Hepatocyte (in vitro differentiated cells): Measurements from ENCODE around the gene CHEK2. TPM values are rescaled to one million over a fixed set of nuclear protein-coding genes. Genes with fewer than 3 reads are reported as not detected.
A peak's percentile ranks its signal among the peaks of the same experiment; 100 is the strongest.
"Not testable (repeated sequence)": the region's sequence is repeated elsewhere in the genome, so short reads cannot be mapped to it uniquely, and the experiment has no call there.

Source experiments
- DNase-seq: peaks from one replicate; pipeline ENCODE4 v3.0.0-alpha.2; 2016; ENCODE audit warnings: low spot score
- H2AFZ ChIP-seq: fragments of 200-600 bp; sonication (generic); 2 replicates; pipeline ENCODE4 v1.6.0; 2016; ENCODE audit warnings: antibody characterized with exemption, mild to moderate bottlenecking
- H3K27ac ChIP-seq: fragments of 200-600 bp; sonication (generic); 2 replicates; pipeline ENCODE4 v1.5.1; 2016; ENCODE audit warnings: mild to moderate bottlenecking
- H3K27me3 ChIP-seq: fragments of 200-600 bp; sonication (generic); 2 replicates; pipeline ENCODE4 v1.6.1; 2016
- H3K36me3 ChIP-seq: fragments of 200-600 bp; sonication (generic); replicated peaks from 2 replicates; pipeline ENCODE4 v1.5.1; 2016; ENCODE audit warnings: low read depth; ENCODE audit not compliant: insufficient read depth
- H3K4me1 ChIP-seq: fragments of 200-600 bp; sonication (generic); 2 replicates; pipeline ENCODE4 v1.5.1; 2016; ENCODE audit warnings: mild to moderate bottlenecking, moderate library complexity; ENCODE audit not compliant: insufficient read depth
- H3K4me2 ChIP-seq: fragments of 200-600 bp; sonication (generic); 2 replicates; pipeline ENCODE4 v1.6.0; 2016
- H3K4me3 ChIP-seq: fragments of 200-600 bp; sonication (generic); 2 replicates; pipeline ENCODE4 v1.5.1; 2016; ENCODE audit warnings: mild to moderate bottlenecking
- H3K79me2 ChIP-seq: fragments of 200-600 bp; sonication (generic); 2 replicates; pipeline ENCODE4 v1.6.0; 2017; ENCODE audit warnings: mild to moderate bottlenecking
- H3K9me2 ChIP-seq: fragments of 200-600 bp; sonication (generic); replicated peaks from 2 replicates; pipeline ENCODE4 v1.6.0; 2017; ENCODE audit warnings: mild to moderate bottlenecking; ENCODE audit not compliant: insufficient read depth
- H3K9me3 ChIP-seq: fragments of 200-600 bp; sonication (generic); 2 replicates; pipeline ENCODE4 v1.5.1; 2016; ENCODE audit warnings: low read depth, mild to moderate bottlenecking
- H4K20me1 ChIP-seq: fragments of 200-600 bp; sonication (generic); 2 replicates; pipeline ENCODE4 v1.6.0; 2016; ENCODE audit warnings: mild to moderate bottlenecking; ENCODE audit not compliant: insufficient read depth, poor library complexity, severe bottlenecking
- whole genome bisulfite sequencing: methylation state at CpG from one replicate; pipeline ENCODE4 v1.1.6; 2016; ENCODE audit warnings: low lambda C conversion rate; ENCODE audit errors: missing lambda C conversion rate; 5-methylcytosine and 5-hydroxymethylcytosine counted together
- polyA plus RNA-seq: library from polyadenylated mRNA; unstranded; fragments of >200 nt; fragmentation: Nextera tagmentation; extraction: Ambion mirVana; gene quantifications from 2 replicates; pipeline ENCODE4 v1.2.1, GENCODE V29; 2016
- total RNA-seq: library from RNA; depleted of rRNA; stranded (reverse); fragments of >200 nt; gene quantifications from 2 replicates; pipeline ENCODE4 v1.2.3, GENCODE V29; 2014

Gene CHEK2
- total and polyA plus RNA-seq, 2 experiments from 2014 or later = 17.1 to 25.9 TPM

- not testable (repeated sequence) for H3K27ac ChIP-seq, H3K4me3 ChIP-seq, H3K79me2 ChIP-seq, H3K9me2 ChIP-seq, H3K27me3 ChIP-seq, H3K4me1 ChIP-seq, H3K9me3 ChIP-seq, DNase-seq, H3K4me2 ChIP-seq, H3K36me3 ChIP-seq, H4K20me1 ChIP-seq, H2AFZ ChIP-seq
- WGBS = 98% methylated on average over 2 of the region's 2 CpGs
These were observed 51.8 kb downstream of the CHEK2 start for GRCh38 chr22:28689796-28690195.

DNA sequence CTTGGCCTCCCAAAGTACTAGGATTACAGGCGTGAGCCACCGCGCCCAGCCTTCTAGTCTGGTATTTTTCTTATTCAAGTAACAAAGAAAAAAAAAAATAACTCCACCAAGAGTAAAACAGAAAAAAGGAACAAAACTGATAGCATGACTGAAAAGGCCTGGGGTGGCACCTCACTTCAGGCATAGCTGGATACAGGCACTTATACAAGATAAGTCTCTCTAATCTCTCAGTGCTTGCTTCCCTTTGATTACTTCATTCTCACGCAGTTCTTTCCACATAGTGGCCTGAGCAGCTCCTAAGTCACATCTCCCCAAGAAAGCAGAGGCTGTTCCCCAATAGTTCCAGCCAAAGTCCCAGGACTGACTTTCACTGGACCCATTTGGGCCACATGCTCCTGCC is 58.7 kb downstream of the CHEK2 start:
- not testable (repeated sequence) for H3K9me2 ChIP-seq, H3K36me3 ChIP-seq, H3K27ac ChIP-seq, H2AFZ ChIP-seq, H3K4me1 ChIP-seq, H4K20me1 ChIP-seq, H3K9me3 ChIP-seq, H3K27me3 ChIP-seq, H3K4me3 ChIP-seq, H3K4me2 ChIP-seq, DNase-seq
- peaks cover 13% of the 10 kb centered on the region for H3K79me2 ChIP-seq
- 97% methylated on average over 4 of the region's 4 CpGs for WGBS

DNA sequence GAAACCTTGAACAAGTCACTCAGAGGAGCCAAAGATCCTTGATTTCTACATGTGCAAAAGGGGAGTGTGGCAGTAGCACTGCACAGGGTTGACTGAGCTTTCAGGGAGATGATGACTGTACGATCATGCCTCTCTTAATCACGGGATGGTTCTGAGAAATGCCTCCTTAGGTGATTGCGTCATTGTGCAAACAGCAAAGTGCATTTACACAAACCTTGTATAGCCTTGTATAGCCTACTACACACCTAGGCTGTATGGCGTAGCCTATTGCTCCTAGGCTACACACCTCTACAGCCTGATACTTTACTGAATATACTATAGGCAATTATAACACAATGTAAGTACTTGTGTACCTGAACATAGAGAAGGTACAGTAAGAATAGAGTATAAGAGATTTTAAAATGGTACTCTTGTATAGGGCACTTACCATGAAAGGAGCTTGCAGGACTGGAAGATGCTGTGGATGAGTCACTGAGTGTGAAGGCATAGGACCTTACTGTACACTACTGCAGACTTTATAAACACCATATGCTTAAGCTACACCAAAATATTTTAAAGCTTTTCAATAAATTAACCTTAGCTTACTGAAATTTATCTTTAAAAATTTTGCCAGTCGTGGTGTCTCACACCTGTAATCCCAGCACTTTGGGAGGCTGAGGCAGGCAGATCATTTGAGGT is 60.7 kb downstream of the CHEK2 start:
- DNase-seq = peak; percentile 60
- H3K4me2 ChIP-seq = peak overlapping the region; percentile 91
- 65% methylated on average over 5 of the region's 5 CpGs for WGBS
- H3K4me3 ChIP-seq, H3K36me3 ChIP-seq, H3K27me3 ChIP-seq, H3K9me2 ChIP-seq, H3K4me1 ChIP-seq, H4K20me1 ChIP-seq, H2AFZ ChIP-seq, H3K9me3 ChIP-seq: not testable (repeated sequence)
- peaks cover 25% of the 10 kb centered on the region for H3K79me2 ChIP-seq
- H3K27ac ChIP-seq = peak overlapping the region; percentile 88

DNA sequence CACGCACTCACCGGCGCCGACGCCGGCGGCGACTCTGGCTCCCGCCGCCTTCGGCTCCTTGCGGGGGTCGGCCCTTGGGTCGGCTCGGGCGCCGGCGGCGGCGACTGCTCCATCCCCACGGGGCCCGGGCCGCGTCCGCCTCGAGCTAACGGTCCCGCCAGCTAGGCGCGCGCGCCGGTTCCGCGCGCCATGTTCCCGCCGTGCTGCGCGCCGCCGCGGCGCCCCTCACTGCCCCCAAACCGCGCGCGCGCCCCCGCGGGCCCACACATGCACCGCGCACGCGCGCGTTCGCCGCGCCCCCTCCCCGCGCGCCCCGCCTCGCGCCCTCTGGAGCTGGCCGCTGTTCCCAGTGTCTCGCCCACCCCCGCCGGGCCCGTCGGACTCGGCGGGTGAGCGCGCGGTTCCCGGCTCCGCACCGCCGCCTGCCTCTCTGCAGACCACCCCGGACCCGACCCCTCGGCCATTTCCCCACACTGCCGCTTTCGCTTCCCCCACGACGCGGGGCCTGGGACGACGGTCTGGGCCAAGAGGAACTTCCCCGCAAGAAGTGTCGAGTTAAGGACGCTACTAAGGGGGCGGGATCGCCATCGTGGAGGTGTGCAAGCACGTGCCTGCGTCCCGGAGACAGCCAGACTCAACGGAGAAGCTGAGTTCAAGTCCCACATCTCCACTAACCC is 61.9 kb downstream of the CHEK2 start, which contains the start of gene TTC28:
Gene TTC28 (minus strand): TSS at position 230 of the 677 bp plus-strand sequence. CDS start 117 bp downstream, at position 113.
- not testable (repeated sequence) for H3K27me3 ChIP-seq, H3K9me2 ChIP-seq, H4K20me1 ChIP-seq, H3K4me1 ChIP-seq, H3K36me3 ChIP-seq, H3K9me3 ChIP-seq
- peak within 1 kb of the TSS; percentile 91 for H3K4me2 ChIP-seq
- WGBS = 8% methylated on average over 45 of the region's 101 CpGs
- H2AFZ ChIP-seq = peak within 1 kb of the TSS; percentile 99
- H3K79me2 ChIP-seq = peaks cover 32% of the 10 kb centered on the region
- DNase-seq = peak; percentile 93
- H3K27ac ChIP-seq = peak within 1 kb of the TSS; percentile 88
- peak within 1 kb of the TSS; percentile 88 for H3K4me3 ChIP-seq

DNA sequence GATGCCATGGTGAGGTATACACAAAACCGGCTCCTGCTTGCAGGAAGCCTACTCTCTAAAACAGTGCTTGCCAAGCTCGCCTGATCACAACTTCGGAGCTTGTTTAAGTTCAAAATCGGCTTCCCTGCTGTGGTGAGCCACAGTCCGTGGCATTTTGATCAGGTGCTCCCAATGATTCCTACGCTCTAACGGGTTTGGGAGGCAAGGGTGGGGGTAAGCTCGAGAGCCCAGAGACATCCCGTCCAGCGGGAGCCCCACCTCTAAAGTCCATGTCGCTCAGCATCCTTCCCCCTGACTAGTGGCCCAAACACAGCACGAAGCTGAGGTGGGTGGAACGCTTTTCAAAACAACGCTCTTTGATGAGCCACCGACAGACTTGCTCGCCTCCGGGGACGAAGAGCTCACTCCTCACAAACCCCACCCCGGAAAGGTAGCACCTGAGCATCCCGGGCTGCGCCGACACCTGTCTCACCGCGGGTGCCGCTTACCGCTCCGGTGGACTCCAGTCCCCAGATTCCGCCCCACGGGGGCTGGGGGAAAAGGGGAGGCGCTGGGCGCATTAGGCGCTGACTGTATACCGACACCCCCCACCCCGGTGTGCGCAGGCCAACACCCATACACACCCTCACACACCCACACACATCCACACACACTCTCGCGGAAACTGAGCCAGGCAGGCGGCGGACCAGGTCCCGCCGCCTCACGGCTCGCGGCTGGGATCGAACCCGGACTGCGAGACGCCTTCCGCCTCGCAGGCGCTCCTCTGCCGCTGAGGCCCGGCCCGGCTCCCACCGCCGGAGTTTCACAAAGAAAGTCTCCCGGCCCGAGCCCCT is 62.6 kb downstream of the CHEK2 start:
- not testable (repeated sequence) for H3K9me2 ChIP-seq, H3K27me3 ChIP-seq, H3K4me1 ChIP-seq, H4K20me1 ChIP-seq, H3K36me3 ChIP-seq, H3K9me3 ChIP-seq
- peak overlapping the region; percentile 88 for H3K4me3 ChIP-seq
- H3K4me2 ChIP-seq = peak overlapping the region; percentile 88
- WGBS = 18% methylated on average over 53 of the region's 58 CpGs
- H3K79me2 ChIP-seq = peaks cover 32% of the 10 kb centered on the region
- peak overlapping the region; percentile 92 for H2AFZ ChIP-seq
- peak; percentile 32 for DNase-seq
- peak overlapping the region; percentile 55 for H3K27ac ChIP-seq

DNA sequence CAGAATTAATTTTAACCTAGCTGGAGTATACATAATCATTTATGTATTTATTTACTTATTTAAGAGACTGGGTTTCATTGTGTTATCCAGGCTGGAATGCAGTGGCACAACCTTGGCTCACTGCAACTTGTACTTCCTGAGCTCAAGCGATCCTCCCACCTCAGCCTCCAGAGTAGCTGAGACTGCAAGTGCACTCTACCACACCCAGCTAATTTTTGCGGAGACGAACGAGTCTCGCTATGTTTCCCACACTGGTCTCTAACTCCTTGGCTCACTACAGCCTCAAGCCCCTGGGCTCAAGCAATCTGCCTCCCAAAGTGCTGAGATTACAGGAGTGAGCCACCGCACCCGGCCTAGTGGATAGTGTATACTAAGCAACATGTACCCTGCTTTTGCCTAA is 63.5 kb downstream of the CHEK2 start:
- not testable (repeated sequence) for H2AFZ ChIP-seq, H3K4me3 ChIP-seq, H3K36me3 ChIP-seq, H3K4me1 ChIP-seq, H3K27ac ChIP-seq, H3K9me3 ChIP-seq, H3K9me2 ChIP-seq, H4K20me1 ChIP-seq, H3K27me3 ChIP-seq, DNase-seq
- peaks cover 33% of the 10 kb centered on the region for H3K79me2 ChIP-seq
- WGBS = 85% methylated on average over 7 of the region's 7 CpGs
- peak overlapping the region; percentile 88 for H3K4me2 ChIP-seq
